Stimulated activated CD8-positive, alpha-beta memory T cell treated with anti-CD3 and anti-CD28 coated beads, Interleukin-4, amount 100 ng/mL, for 4 hours (primary cell): ENCODE results near the gene ADD3.
"Not testable (repeated sequence)": the region's sequence is repeated elsewhere in the genome, so short reads cannot be mapped to it uniquely, and the experiment has no call there.

Experiments
- DNase-seq, 2 donors: peaks; one replicate each; pipeline ENCODE4 v3.0.0-alpha.2; 2020; ENCODE audit warnings: low read depth in 2 of 2, low spot score in 1 of 2

Gene ADD3

DNA sequence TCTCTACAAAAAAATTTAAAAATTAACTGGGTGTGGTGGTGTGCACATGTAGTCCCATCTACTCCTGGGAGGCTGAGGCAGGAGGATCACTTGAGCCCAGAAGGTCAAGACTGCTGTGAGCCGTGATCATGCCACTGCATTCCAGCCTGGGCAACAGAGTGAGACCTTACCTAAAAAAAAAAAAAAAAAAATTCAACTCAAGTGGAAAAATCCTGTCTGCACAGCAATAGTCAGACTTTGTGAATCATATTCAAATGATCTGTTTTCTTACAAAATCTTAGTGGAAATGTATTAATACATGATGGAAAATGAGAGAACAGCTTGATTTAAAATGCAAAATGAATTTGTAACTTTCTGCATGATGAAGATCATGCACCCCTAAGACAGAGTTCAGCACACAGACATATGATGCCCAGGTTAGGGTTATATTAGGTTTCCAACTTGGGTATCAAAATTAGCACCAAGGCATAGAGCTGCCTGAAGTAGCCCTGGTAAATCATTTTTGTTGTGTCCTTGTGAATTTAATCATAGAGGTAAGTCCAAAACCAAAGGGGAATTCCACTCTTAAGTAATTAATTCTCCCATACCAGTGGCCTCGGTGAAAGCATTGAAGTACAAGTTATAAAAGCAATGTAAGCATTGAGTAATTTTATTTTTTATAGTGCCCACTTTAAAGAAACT, 93.8 kb downstream of the ADD3 start:
- no peak for DNase-seq

DNA sequence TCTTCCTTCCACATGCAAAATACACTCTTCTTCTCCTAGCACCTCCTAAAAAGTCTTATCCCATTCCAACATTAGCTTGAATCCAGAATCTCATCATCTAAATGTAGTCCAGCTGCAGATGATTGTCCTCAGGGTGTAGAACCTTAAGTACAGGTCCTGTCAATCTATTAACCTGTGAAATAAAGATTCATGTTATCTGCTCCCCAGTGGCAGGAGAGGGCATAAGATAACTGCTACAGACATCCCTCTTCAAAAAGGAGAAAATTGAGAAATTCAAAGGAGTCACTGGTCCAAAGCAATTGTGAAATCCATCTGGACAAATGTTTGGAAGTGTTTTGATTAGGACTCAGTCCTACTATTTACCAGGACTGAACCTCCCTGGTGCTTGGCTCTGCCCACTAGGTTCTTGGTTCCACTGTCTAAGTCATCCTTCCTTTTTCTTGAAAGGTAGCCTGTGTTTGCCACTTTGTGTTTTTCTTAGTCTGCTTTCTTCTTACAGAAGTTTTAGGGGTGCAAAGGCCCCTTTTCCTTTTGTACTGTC, 96.2 kb downstream of the ADD3 start:
- DNase-seq, result no peak

GRCh38 chr10:110105873-110106272, 98.1 kb downstream of the ADD3 start:
- no peak for DNase-seq

- DNase-seq, result no peak
Measured at GRCh38 chr10:110107430-110107829, 99.6 kb downstream of the ADD3 start.

DNA sequence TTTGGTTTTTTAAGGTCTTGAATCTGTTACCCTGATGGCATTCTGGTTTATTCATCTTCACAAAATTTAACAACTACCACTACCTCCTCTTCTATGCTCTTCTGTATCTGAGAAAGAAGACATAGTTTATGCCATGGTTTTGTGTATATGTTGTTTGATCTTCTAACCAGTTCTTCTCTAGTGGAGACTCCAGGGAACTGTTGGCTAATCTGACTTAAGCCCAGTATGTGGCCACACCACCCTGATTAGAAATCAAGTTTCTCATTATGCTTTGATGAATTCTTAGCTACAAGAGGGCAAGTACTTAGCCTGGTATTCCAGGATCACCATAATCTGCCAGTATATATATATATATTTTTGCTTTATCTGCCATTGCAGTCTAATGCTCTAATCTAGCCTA, 100.1 kb downstream of the ADD3 start:
- DNase-seq, result no peak

DNA sequence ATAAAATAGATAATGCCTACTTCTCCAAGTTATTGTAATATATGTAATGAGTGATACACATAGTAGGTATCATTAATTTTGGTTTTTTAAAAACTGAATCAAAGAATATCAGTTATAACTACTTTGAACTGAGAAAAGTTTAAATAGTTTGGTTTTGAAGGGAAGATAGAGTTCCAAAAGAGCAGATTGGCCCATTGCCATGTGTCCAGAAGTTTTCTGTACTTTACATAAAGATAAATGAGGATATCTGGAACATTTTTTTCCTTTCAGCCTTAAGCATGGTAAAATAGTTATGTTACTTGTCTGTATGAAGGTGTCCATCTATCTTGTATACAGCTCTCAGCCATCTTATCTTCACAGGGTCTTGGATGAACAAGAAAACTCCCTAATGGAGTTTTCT, 101.7 kb downstream of the ADD3 start:
- no peak for DNase-seq

- DNase-seq, result no peak
Measured at GRCh38 chr10:110110338-110110737, 102.6 kb downstream of the ADD3 start.

- no peak for DNase-seq
Measured at GRCh38 chr10:110113670-110114337, 106.0 kb downstream of the ADD3 start.

- not testable (repeated sequence) for DNase-seq
Measured at GRCh38 chr10:110114668-110115067, 106.9 kb downstream of the ADD3 start.

DNA sequence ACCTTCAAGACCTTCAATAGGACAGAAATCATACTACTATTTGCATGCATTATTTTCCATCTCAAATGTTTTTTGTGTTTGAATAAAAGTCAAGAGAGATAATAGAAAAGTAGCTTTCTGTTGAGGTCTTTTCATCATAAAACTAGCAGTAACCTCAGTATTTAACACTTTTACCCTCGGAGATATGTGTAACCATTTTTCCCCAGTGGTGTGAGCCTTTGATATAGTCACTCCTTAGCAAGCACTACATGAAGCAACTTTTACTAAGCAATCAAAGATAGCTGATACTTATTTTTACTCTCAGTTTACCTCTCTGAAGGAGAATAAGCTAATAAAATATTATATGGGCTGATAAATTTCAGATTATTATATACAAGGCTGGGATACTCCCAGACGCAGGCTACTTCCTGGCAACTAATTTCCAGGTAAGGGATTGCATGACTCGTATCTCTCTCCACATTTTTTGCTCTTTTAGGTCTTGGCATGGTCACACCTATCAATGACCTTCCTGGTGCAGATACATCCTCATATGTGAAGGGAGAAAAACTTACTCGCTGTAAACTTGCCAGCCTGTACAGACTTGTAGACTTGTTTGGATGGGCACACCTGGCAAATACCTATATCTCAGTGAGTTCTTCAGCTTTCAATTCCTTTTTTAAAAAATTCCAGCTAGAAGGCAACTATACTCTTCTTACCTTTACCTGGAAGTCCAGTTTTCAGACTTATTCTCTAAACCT, 108.2 kb downstream of the ADD3 start:
- DNase-seq, result no peak

DNA sequence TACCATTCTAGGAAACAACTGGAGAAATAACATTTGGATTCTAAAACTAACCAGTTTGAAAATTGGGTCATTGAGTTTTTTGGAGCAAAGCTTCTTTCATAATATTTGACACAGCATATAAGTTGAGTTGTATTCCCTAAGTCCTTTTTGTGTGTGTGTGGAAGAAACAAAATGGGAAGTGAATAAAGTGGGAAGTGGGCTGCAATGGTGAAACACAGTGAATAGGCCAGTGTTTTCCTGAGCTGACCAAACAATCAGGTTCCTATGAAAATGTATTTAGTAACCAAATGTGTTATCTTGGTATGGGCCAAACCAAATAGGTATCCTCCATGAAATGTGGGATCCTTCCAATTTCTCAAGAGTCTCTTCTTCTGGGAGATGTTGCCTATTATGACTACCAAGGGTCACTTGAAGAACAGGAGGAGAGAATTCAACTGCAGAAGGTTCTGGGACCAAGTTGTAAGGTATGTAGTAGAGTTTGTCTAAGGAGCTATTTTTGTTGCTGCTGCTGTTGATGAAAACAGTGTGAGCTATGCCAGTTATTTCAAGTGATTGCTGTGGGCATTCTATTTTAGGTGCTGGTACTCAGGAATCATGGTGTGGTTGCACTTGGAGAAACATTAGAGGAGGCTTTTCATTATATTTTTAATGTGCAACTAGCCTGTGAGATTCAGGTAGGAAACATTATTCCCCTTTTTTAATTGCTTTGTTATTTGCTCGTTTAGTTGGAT, 111.3 kb downstream of the ADD3 start:
- no peak for DNase-seq

- no peak for DNase-seq
Measured at GRCh38 chr10:110123594-110123993, 115.8 kb downstream of the ADD3 start.

- DNase-seq, result no peak
Measured at GRCh38 chr10:110129490-110129889, 121.7 kb downstream of the ADD3 start.

GRCh38 chr10:110134917-110135316, 127.1 kb downstream of the ADD3 start:
- DNase-seq, result no peak

DNA sequence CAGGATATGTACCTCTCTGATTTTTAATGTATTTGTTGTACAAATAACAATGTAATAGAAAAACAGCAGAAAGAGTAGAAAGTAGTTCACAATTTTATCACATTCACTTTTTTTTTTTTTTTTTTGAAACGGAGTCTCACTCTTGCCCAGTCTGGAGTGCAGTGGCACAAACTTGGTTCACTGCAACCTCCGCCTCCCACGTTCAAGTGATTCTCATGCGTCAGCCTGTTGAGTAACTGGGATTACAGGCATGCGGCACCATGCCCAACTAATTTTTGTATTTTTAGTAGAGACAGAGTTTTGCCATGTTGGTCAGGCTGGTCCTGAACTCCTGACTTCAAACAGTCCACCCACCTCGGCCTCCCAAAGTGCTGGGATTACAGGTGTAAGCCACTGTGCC, 128.1 kb downstream of the ADD3 start:
- not testable (repeated sequence) for DNase-seq

DNA sequence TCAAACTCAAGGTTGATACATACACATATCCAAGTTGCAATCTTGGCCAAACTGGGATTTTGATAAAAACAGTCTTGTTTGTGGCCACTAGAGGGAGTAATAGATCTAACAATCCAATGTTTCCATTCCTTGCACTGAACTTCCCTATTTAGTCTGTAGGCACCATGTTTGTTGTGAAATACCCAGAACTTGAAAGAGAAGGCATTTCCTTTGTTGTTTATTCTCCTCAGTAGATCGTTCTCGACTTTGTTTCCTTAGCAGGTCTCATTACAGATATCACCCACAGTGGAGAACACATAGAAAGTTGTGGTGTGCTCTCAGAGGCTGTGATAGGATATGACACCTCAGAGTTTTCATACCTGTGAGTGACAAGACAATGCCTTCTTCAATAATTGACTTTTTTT, 129.4 kb downstream of the ADD3 start:
- DNase-seq, result no peak

DNA sequence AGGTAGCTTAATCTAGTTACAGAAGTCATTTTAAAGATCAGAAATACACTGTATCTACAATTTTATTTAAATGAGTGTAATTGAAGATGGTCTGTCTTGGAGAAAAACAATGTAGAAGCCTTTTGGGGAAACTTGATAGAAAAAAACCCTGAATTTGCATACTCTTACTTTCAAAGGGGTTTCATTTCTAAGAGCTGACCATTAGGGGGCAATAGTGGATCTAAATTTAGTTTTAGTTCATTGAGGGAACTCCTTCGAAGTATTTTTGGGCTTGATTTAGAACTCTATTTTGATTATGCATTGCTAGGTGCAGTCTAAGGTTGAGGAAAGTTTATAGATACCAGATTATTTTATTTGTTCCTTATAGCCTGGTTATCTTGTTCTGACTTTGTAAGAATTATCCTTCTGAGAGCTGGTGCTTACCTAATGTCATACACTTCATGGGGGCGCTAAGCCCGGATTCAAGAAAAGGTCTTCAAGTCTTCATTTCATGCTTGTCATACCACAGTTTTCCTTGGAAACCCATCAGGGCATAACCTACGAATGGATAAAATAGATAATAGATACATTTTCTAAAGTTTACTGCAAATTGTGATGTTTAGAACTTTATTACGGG, 130.5 kb downstream of the ADD3 start:
- no peak for DNase-seq

DNA sequence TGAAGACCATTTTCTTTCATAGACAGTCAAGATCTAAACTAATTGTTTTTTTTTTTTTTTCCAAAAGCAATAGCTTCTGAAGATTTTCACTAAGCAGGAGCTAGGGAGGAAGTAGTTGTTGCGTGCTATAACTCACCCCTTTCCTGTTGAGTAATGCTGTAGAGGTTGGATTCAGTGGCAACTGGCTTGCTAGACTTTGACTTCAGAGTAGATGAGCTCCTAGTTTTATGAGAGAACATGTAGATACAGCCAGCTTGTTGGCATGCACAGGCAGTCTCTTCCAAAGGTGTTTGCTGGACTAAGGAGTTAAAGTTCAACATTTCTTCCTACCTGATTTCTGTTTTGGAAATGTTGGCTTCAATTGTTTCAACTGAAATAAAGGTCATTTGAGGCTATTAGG, 133.4 kb downstream of the ADD3 start:
- DNase-seq, result no peak

GRCh38 chr10:110141871-110142635, 134.3 kb downstream of the ADD3 start:
- no peak for DNase-seq

DNA sequence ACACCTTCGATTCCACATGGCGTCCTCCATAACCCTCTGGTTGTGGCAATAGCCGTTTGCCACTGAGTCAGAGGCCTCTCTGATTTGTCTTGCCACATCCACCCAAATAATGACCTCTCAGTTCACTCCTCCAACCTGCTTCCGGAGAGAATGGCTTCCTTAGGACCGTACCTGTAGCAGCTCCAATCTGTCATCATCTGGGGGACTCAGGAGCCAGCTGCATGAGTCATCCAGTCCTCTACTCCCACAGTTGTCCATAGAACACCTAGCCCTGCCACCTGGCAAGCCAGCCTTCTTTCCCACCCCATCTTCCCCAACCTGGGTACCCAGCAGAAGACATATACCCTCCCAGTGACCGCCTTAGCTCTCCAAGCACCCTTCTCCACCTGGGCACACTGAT, 135.2 kb downstream of the ADD3 start:
- no peak for DNase-seq
